Measurements from ENCODE around the gene PRKAR1B. TPM values are rescaled to one million over a fixed set of nuclear protein-coding genes. Genes with fewer than 3 reads are reported as not detected.

Gene PRKAR1B
- total RNA-seq, 1 experiment from 2014 or later, result 62.0 TPM

DNA sequence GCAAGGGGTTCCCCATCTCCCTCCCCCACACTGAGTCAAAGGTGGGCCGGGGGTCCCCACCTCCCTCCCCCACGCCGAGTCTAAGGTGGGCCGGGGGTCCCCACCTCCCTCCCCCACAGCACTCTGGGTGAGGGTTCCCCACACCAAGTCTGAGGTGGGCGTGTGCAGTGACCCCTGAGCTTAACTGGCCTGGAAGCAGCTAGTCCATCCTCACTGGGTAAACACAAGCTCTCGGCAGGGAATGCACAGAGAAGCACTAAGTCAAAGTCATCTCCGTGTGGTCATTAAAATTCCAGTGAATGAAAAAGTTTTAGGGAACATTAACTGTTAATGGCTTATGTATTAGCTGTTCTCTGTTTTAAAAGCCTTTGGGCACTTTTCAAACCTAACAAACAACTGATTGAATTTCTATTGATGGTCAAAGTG lies 43.7 kb upstream of the PRKAR1B start:
- ChIA-PET CTCF (no interaction called here), POLR2A (interaction anchor here (0.6 kb wide), 1 partner anchor 232 kb away, joined by 5 read pairs; no protein-coding TSS in a partner anchor)
- DNase-seq (ENCODE audit: low read depth, low spot score), result no peak
- in situ Hi-C loops (cut with HindIII; ENCODE audit: low pct_unique_long_range_greater_than_20kb, low sequenced_read_pairs) (no loop called here), intact Hi-C loops (cut with micrococcal nuclease; ENCODE audit: unreplicated experiment) (loop anchor here (10.0 kb wide), 1 partner anchor 446 kb away; no protein-coding TSS in a partner anchor)
- BruUV-seq (replicated peaks), result no TSS peak
- peaks cover 12% of the 10 kb centered on the region for H3K36me3 ChIP-seq (ENCODE audit: control insufficient read depth, insufficient read depth, low read length)
- 0 out of 2 replicates have a peak, but pooled peaks cover 3% of the 10 kb centered on the region for H3K4me1 ChIP-seq (ENCODE audit: control insufficient read depth, insufficient read depth, low read length)
- H3K27ac ChIP-seq (ENCODE audit: low read length), result no peak overlapping the region
- H3K9me3 ChIP-seq (ENCODE audit: control insufficient read depth, insufficient read depth, low read depth, low read length), result no peaks in the 10 kb centered on the region
- TF ChIP-seq REST (IDR thresholded peaks at IDR 0.05; ENCODE audit: insufficient read depth in 1 of 2, low read depth in 2 of 2, low read length in 1 of 2), result no peak
- TF ChIP-seq SIN3A (IDR thresholded peaks at IDR 0.05; ENCODE audit: borderline replicate concordance, insufficient read depth, low read depth, low read length), result no peak
- H3K4me3 ChIP-seq (ENCODE audit: low read depth in 2 of 2, low read length in 2 of 2), result no peak overlapping the region
- no peak for ATAC-seq
- H3K27me3 ChIP-seq (ENCODE audit: control insufficient read depth, insufficient read depth, low read length), result no peaks in the 10 kb centered on the region

DNA sequence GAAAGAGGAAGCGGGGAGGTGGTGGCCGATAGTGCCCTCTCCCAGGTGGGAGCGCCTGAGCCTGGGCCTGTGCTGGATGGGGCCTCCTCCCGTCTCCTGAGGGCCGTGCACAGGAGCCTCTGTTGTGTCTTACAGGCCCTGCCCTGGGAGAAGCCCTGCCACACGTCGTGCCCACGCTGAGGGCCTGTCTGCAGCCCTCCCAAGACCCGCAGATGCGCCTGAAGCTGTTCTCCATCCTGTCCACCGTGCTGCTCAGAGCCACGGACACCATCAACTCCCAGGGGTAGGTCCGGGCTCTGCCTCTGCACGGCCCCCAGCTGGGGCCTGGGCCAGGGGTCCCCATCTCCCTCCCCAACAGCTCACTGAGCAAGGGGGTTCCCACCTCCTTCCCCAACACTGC lies 43.3 kb upstream of the PRKAR1B start:
- CTCF ChIA-PET, result no interaction called here
- intact Hi-C loops (cut with micrococcal nuclease; ENCODE audit: unreplicated experiment), result loop anchor here (10.0 kb wide), 1 partner anchor 446 kb away; no protein-coding TSS in a partner anchor
- no peak for ATAC-seq

DNA sequence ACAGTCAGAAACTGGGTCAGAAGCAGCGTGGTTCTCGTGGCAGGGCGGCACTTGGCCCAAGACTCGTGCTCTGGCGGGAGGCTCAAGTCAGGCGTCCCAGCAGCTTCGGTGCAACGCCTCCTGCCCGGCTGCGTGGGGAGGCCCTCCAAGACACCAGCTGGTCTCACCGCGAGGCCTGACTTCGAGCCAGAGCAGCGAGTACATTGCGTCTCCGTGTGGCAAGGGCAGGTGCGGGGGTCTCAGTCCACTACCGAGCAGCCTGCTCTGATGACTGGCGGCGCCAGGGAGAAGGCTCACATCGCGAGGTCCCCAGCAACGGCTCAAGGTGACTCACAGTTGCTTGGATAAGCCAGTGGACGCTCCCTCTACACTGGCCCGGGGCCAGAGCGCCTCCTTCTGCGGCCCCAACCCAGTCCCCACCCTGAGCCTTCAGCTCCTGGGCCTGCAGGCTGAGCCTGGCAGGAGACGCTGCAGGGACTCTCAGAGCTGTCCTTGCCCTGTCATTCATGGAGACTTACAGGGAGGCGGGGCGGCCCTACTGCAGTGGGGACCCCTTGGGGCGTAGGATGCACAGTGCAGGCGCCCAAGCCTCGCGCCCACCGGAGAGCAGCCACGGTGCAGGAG lies 41.9 kb upstream of the PRKAR1B start:
- Histone ChIP-seq H3K27ac (ENCODE audit: low read length) (no peak overlapping the region), H3K9me3 (ENCODE audit: control insufficient read depth, insufficient read depth, low read depth, low read length) (no peaks in the 10 kb centered on the region), H3K4me1 (ENCODE audit: control insufficient read depth, insufficient read depth, low read length) (0 out of 2 replicates have a peak, but pooled peaks cover 3% of the 10 kb centered on the region), H3K27me3 (ENCODE audit: control insufficient read depth, insufficient read depth, low read length) (no peaks in the 10 kb centered on the region), H3K36me3 (ENCODE audit: control insufficient read depth, insufficient read depth, low read length) (peaks cover 14% of the 10 kb centered on the region), H3K4me3 (ENCODE audit: low read depth in 2 of 2, low read length in 2 of 2) (no peak overlapping the region; a peak in 1 of 4 replicates)
- TF ChIP-seq TCF7L2 (IDR thresholded peaks at IDR 0.05; ENCODE audit: low read depth, low read length), result no peak
- no peak for TF ChIP-seq POLR2AphosphoS5 (IDR thresholded peaks at IDR 0.05; ENCODE audit: low read depth, low read length)
- TF ChIP-seq, protein P1, sequence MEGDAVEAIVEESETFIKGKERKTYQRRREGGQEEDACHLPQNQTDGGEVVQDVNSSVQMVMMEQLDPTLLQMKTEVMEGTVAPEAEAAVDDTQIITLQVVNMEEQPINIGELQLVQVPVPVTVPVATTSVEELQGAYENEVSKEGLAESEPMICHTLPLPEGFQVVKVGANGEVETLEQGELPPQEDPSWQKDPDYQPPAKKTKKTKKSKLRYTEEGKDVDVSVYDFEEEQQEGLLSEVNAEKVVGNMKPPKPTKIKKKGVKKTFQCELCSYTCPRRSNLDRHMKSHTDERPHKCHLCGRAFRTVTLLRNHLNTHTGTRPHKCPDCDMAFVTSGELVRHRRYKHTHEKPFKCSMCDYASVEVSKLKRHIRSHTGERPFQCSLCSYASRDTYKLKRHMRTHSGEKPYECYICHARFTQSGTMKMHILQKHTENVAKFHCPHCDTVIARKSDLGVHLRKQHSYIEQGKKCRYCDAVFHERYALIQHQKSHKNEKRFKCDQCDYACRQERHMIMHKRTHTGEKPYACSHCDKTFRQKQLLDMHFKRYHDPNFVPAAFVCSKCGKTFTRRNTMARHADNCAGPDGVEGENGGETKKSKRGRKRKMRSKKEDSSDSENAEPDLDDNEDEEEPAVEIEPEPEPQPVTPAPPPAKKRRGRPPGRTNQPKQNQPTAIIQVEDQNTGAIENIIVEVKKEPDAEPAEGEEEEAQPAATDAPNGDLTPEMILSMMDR (IDR thresholded peaks at IDR 0.05), result no peak
- no peak for TF ChIP-seq REST (IDR thresholded peaks at IDR 0.05; ENCODE audit: insufficient read depth in 1 of 2, low read depth in 2 of 2, low read length in 1 of 2)
- no peak for TF ChIP-seq SIN3A (IDR thresholded peaks at IDR 0.05; ENCODE audit: borderline replicate concordance, insufficient read depth, low read depth, low read length)
- ATAC-seq (peak; percentile 27; the same call in 1 of the 2 replicates), DNase-seq (ENCODE audit: low read depth, low spot score) (no peak)
- BruUV-seq (replicated peaks), result no TSS peak
- ChIA-PET CTCF (interaction anchor here (0.6 kb wide), 2 partner anchors 40 to 155 kb away, joined by 3 to 8 read pairs; no protein-coding TSS in a partner anchor), POLR2A (interaction anchor here (0.7 kb wide), 1 partner anchor 27 kb away, joined by 8 read pairs; no protein-coding TSS in a partner anchor)
- intact Hi-C loops (cut with micrococcal nuclease; ENCODE audit: unreplicated experiment) (no loop called here), in situ Hi-C loops (cut with HindIII; ENCODE audit: low pct_unique_long_range_greater_than_20kb, low sequenced_read_pairs) (no loop called here)

More for the DNA sequence above, 43.3 kb upstream of the PRKAR1B start:
- no peak for DNase-seq (ENCODE audit: low read depth, low spot score)
- Histone ChIP-seq H3K36me3 (ENCODE audit: control insufficient read depth, insufficient read depth, low read length) (peaks cover 9% of the 10 kb centered on the region), H3K4me3 (ENCODE audit: low read depth in 2 of 2, low read length in 2 of 2) (no peak overlapping the region), H3K4me1 (ENCODE audit: control insufficient read depth, insufficient read depth, low read length) (0 out of 2 replicates have a peak, but pooled peaks cover 3% of the 10 kb centered on the region), H3K27me3 (ENCODE audit: control insufficient read depth, insufficient read depth, low read length) (no peaks in the 10 kb centered on the region), H3K27ac (ENCODE audit: low read length) (no peak overlapping the region), H3K9me3 (ENCODE audit: control insufficient read depth, insufficient read depth, low read depth, low read length) (no peaks in the 10 kb centered on the region)
- in situ Hi-C loops (cut with HindIII; ENCODE audit: low pct_unique_long_range_greater_than_20kb, low sequenced_read_pairs), result no loop called here
- POLR2A ChIA-PET, result no interaction called here
- TF ChIP-seq POLR2AphosphoS5 (IDR thresholded peaks at IDR 0.05; ENCODE audit: low read depth, low read length), result no peak
- TF ChIP-seq, protein P1 (IDR thresholded peaks at IDR 0.05), result no peak
- BruUV-seq (replicated peaks), result no TSS peak
